Heart left ventricle (tissue), 16 donors: ENCODE data around the gene ASCL4. TPM values are rescaled to one million over a fixed set of nuclear protein-coding genes. Genes with fewer than 3 reads are reported as not detected.

Experiments used
- ATAC-seq, 4 donors: fragments of 200-7000 bp; cut with Tn5 transposase; one replicate each; pipeline ENCODE4 v1.9.1; 2020 to 2022; ENCODE audit warnings: moderate library complexity in 4 of 4, mild to moderate bottlenecking in 3 of 4, moderate number of reproducible peaks in 1 of 4
- DNase-seq, 5 donors: peaks; one replicate each; pipeline ENCODE4 v3.0.0-alpha.2; 2020
- H3K27ac ChIP-seq, 12 donors: fragments of 200-600 bp; sonication (generic) in 4 of 12; one replicate each; pipeline versions ENCODE4 v1.5.0 to v1.8.0; 2016 to 2022; ENCODE audit warnings: mild to moderate bottlenecking in 2 of 12
- H3K27me3 ChIP-seq, 9 donors: fragments of 200-600 bp; sonication (generic) in 2 of 9; one replicate each; pipeline versions ENCODE4 v1.5.1 to v1.8.0; 2016 to 2022; ENCODE audit warnings: mild to moderate bottlenecking in 3 of 9
- H3K36me3 ChIP-seq, 9 donors: fragments of 200-600 bp; sonication (generic) in 2 of 9; one replicate each; pipeline versions ENCODE4 v1.5.0 to v1.8.0; 2018 to 2022; ENCODE audit warnings: mild to moderate bottlenecking in 2 of 9
- H3K4me1 ChIP-seq, 12 donors: fragments of 200-600 bp; sonication (generic) in 4 of 12; one replicate each; pipeline versions ENCODE4 v1.5.0 to v1.8.0; 2016 to 2022; ENCODE audit warnings: mild to moderate bottlenecking in 3 of 12
- H3K4me3 ChIP-seq, 12 donors: fragments of 200-600 bp; sonication (generic) in 4 of 12; one replicate each; pipeline versions ENCODE4 v1.5.0 to v1.8.0; 2017 to 2022; ENCODE audit warnings: mild to moderate bottlenecking in 9 of 12, moderate library complexity in 4 of 12
- H3K9me3 ChIP-seq, 12 donors: fragments of 200-600 bp; sonication (generic) in 4 of 12; one replicate each; pipeline versions ENCODE4 v1.5.0 to v1.8.0; 2016 to 2022; ENCODE audit warnings: mild to moderate bottlenecking in 1 of 12
- CTCF ChIP-seq, 12 donors: fragments of 200-600 bp; sonication (generic) in 4 of 12; IDR thresholded peaks; one replicate each; pipeline versions ENCODE4 v1.5.0 to v1.8.0; 2018 to 2022; ENCODE audit warnings: antibody characterized with exemption in 12 of 12, mild to moderate bottlenecking in 5 of 12
- POLR2A ChIP-seq, 2 donors: fragments of 450-650 bp; IDR thresholded peaks; one replicate each; pipeline ENCODE4 v1.6.1; 2017; ENCODE audit warnings: antibody characterized with exemption in 2 of 2, mild to moderate bottlenecking in 2 of 2, moderate library complexity in 2 of 2
- WGBS, 4 donors: extraction: QIAGEN DNeasy Blood & Tissue Kit in 2 of 4; methylation state at CpG; one replicate each; pipeline versions ENCODE4 v1.1.5 to v1.1.7; 2013 to 2018; 5-methylcytosine and 5-hydroxymethylcytosine counted together
- intact Hi-C, 10 donors: fragments of 100-400 bp; cut with DNase I; formaldehyde crosslinking; loops; one replicate each; pipeline versions ENCODE4 v1.11.1 to v1.14.2; 2022
- polyA plus RNA-seq, 2 donors: library from polyadenylated mRNA; stranded (reverse); fragments of 200-250 nt; gene quantifications; one replicate each; pipeline ENCODE4 v1.2.3, GENCODE V29; 2013
- total RNA-seq, 9 donors: library from RNA; depleted of rRNA in 2 of 9; stranded (reverse); fragments of >200 nt in 2 of 9; fragmentation: NEBNext Ultra II Directional in 3 of 9; extraction: Animal tissue kit (Norgen Biotek cat#: 25700) in 3 of 9; gene quantifications; one replicate each; pipeline versions ENCODE4 v1.1.0 to v1.2.4, GENCODE V29; 2016 to 2023
- donor health status: ischemic (EF 13 %, LVEDD 7.1; RV severe dilation, severe dysfunction).
- donor health status: healthy with polysubstance abuse.
- donor health status: DM: no; HTN: yes; CAD: no.
- donor health status: DM: no; HTN: no; CAD: no.
- donor health status: ischemic (EF 25% LVEDD 6.9; RV normal size, moderate dysfunction).
- donor health status: ischemic (EF 25% LVEDD 5.7; RV mildly dilated, moderate dysfunction).
- donor health status: healthy.
- donor health status: DM: yes; HTN: yes; CAD: no.
- donor health status: ischemic (EF 35%, LVEDD 5.7; RV mildly dilated, moderate dysfunction).
- donor health status: nonischemic (EF 11% LVEDD 7.7; RV severe dilation, severe dysfunction).
- donor health status: DM: yes; HTN: yes; CAD: no.
- donor health status: PGD.
- donor health status: ischemic (EF 29% LVEDD 5.4; RV normal size, mild dysfunction).
- donor health status: nonischemic (EF 23%, LVEDD 6.1; RV moderate dilation, normal function).

ASCL4 gene
- total and polyA plus RNA-seq, 11 donors = not detected

- intact Hi-C loops = no loop called here
- TF ChIP-seq CTCF (IDR thresholded peaks at IDR 0.05) = no peak
- no peak for TF ChIP-seq POLR2A (IDR thresholded peaks at IDR 0.05)
- H3K4me1 ChIP-seq = no peaks in the 10 kb centered on the region
- ATAC-seq = no peak
- no peak overlapping the region for H3K4me3 ChIP-seq
- no peaks in the 10 kb centered on the region for H3K36me3 ChIP-seq
- no peak overlapping the region for H3K27ac ChIP-seq
- 58 to 74% (median 64%) methylated on average over 7 of the region's 7 CpGs for WGBS, 4 donors
- peaks cover 0 to 19% (median 7%) of the 10 kb centered on the region in 12 donors for H3K9me3 ChIP-seq
- H3K27me3 ChIP-seq = peaks cover 0 to 4% (median 0%) of the 10 kb centered on the region in 9 donors
- no peak for DNase-seq
These were observed 44.5 kb downstream of the ASCL4 start for GRCh38 chr12:107818984-107819383.

GRCh38 chr12:107822356-107822755, 47.9 kb downstream of the ASCL4 start:
- WGBS, 4 donors = 23 to 33% (median 29%) methylated on average over 8 of the region's 8 CpGs
- intact Hi-C loops = no loop called here
- no peak for TF ChIP-seq CTCF (IDR thresholded peaks at IDR 0.05)
- TF ChIP-seq POLR2A (IDR thresholded peaks at IDR 0.05) = no peak
- Histone ChIP-seq H3K4me3 (no peak overlapping the region), H3K9me3 (peaks cover 0 to 33% (median 17%) of the 10 kb centered on the region in 12 donors), H3K27me3 (peaks cover 0 to 4% (median 0%) of the 10 kb centered on the region in 9 donors), H3K4me1 (no peaks in the 10 kb centered on the region), H3K27ac (no peak overlapping the region), H3K36me3 (no peaks in the 10 kb centered on the region)
- DNase-seq = no peak
- ATAC-seq = no peak

Other genes starting within 250 kb of the ASCL4 start
- gene PWP1, start 88.9 kb upstream of the ASCL4 start, total RNA-seq = 10 to 100 TPM; 11.7 to 49.7 (median 17.0) TPM
- 10 to 100 TPM in 1 of 2 donors, 1 to 10 TPM in 1; 7.6 to 27.9 TPM for gene PWP1, start 88.9 kb upstream of the ASCL4 start, polyA plus RNA-seq
- gene PRDM4, start 13.6 kb upstream of the ASCL4 start, total RNA-seq = 10 to 100 TPM; 11.6 to 24.6 (median 15.0) TPM
- gene PRDM4, start 13.6 kb upstream of the ASCL4 start, polyA plus RNA-seq = 10 to 100 TPM in 1 of 2 donors, 1 to 10 TPM in 1; 5.3 to 16.5 TPM